Gastroesophageal sphincter (tissue), 3 donors: ENCODE measurements around the gene RAB28.

Experiments used
- EP300 ChIP-seq: sonication (generic); formaldehyde crosslinking; IDR thresholded peaks from one replicate; pipeline ENCODE4 v1.6.1; 2017; ENCODE audit warnings: antibody characterized with exemption, mild to moderate bottlenecking
- POLR2AphosphoS5 ChIP-seq: sonication (generic); formaldehyde crosslinking; IDR thresholded peaks from one replicate; pipeline ENCODE4 v1.6.1; 2017; ENCODE audit warnings: antibody characterized with exemption
- TF ChIP-seq, protein P1 (sequence below), 4 experiments: fragments of 200-600 bp in 2 of 4; fragments of 450-650 bp in 2 of 4; sonication (generic) in 1 of 4; IDR thresholded peaks; one replicate each; pipeline ENCODE4 v1.5.1; 2017 to 2019; ENCODE audit warnings: antibody characterized with exemption in 4 of 4, mild to moderate bottlenecking in 2 of 4, moderate library complexity in 2 of 4

DNA sequence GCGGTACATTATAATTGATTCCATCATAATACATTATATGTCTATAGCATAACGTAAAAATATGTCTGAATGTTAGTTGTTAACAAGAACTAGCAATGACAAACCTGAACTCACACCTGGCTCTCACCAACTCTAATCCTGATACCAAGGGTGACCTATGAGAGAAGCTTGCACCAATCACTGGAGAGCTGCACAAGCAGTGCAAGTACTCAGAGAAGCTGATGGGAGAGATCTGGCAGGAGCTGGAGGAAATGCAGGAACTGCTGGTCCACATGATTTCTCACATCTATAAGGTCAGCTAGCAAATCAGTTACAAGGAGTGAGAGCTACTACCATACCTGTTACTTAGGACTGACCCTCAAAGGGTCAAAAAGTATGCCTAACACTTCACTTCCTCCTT is 74.8 kb downstream of the RAB28 start:
- TF ChIP-seq, protein P1, sequence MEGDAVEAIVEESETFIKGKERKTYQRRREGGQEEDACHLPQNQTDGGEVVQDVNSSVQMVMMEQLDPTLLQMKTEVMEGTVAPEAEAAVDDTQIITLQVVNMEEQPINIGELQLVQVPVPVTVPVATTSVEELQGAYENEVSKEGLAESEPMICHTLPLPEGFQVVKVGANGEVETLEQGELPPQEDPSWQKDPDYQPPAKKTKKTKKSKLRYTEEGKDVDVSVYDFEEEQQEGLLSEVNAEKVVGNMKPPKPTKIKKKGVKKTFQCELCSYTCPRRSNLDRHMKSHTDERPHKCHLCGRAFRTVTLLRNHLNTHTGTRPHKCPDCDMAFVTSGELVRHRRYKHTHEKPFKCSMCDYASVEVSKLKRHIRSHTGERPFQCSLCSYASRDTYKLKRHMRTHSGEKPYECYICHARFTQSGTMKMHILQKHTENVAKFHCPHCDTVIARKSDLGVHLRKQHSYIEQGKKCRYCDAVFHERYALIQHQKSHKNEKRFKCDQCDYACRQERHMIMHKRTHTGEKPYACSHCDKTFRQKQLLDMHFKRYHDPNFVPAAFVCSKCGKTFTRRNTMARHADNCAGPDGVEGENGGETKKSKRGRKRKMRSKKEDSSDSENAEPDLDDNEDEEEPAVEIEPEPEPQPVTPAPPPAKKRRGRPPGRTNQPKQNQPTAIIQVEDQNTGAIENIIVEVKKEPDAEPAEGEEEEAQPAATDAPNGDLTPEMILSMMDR (IDR thresholded peaks at IDR 0.05) = no peak
- TF ChIP-seq POLR2AphosphoS5 = no peak
- TF ChIP-seq EP300 = no peak
